Karpas-422 (cell line): ENCODE results near the gene LBHD1. TPM values are rescaled to one million over a fixed set of nuclear protein-coding genes. Genes with fewer than 3 reads are reported as not detected.

Experiments used
- DNase-seq: peaks from one replicate; pipeline ENCODE4 v3.0.0-alpha.2; 2015
- H2AFZ ChIP-seq: fragments of 200-600 bp; sonication (generic); 2 replicates; pipeline ENCODE4 v1.6.1; 2014; ENCODE audit warnings: antibody characterized with exemption, low read length, mixed read lengths
- H3K27ac ChIP-seq: fragments of 200-600 bp; sonication (generic); 2 replicates; pipeline ENCODE4 v1.5.1; 2014; ENCODE audit warnings: mild to moderate bottlenecking, low read length, moderate library complexity
- H3K27me3 ChIP-seq: fragments of 200-600 bp; sonication (generic); 2 replicates; pipeline ENCODE4 v1.6.1; 2014; ENCODE audit warnings: low read length, mixed read lengths
- H3K36me3 ChIP-seq: fragments of 200-600 bp; sonication (generic); 2 replicates; pipeline ENCODE4 v1.6.1; 2014; ENCODE audit warnings: low read length, mixed read lengths; ENCODE audit not compliant: insufficient read depth
- H3K4me1 ChIP-seq: fragments of 200-600 bp; sonication (generic); 2 replicates; pipeline ENCODE4 v1.6.1; 2014; ENCODE audit warnings: mild to moderate bottlenecking, low read length, mixed read lengths
- H3K4me2 ChIP-seq: fragments of 200-600 bp; sonication (generic); 2 replicates; pipeline ENCODE4 v1.6.1; 2014; ENCODE audit warnings: low read length, low read depth, mild to moderate bottlenecking; ENCODE audit not compliant: poor library complexity, severe bottlenecking
- H3K4me3 ChIP-seq: fragments of 200-600 bp; sonication (generic); 2 replicates; pipeline ENCODE4 v1.5.1; 2014; ENCODE audit warnings: mild to moderate bottlenecking, antibody characterized with exemption, low read length, mixed read lengths
- H3K79me2 ChIP-seq: fragments of 200-600 bp; sonication (generic); 2 replicates; pipeline ENCODE4 v1.6.1; 2014; ENCODE audit warnings: mild to moderate bottlenecking, low read length, mixed read lengths
- H3K9ac ChIP-seq: fragments of 200-600 bp; sonication (generic); 2 replicates; pipeline ENCODE4 v1.6.0; 2014; ENCODE audit warnings: low read length
- H3K9me2 ChIP-seq: fragments of 200-600 bp; sonication (generic), shearing (Covaris generic); replicated peaks from 2 replicates; pipeline ENCODE4 v1.6.0; 2014; ENCODE audit warnings: mild to moderate bottlenecking, low read length, moderate library complexity; ENCODE audit not compliant: insufficient read depth
- H3K9me3 ChIP-seq: fragments of 300-700, 200-600 bp; sonication (generic); 2 replicates; pipeline ENCODE4 v1.6.1; 2014; ENCODE audit warnings: low read length, mixed read lengths
- H4K20me1 ChIP-seq: fragments of 200-600 bp; sonication (generic); 2 replicates; pipeline ENCODE4 v1.6.1; 2014; ENCODE audit warnings: mild to moderate bottlenecking, antibody characterized with exemption, low read length, low read depth; ENCODE audit not compliant: insufficient read depth
- total RNA-seq: library from RNA; depleted of rRNA; stranded (reverse); fragments of >200 nt; shearing (Covaris generic); gene quantifications from 2 replicates; pipeline ENCODE4 v1.2.3, GENCODE V29; 2014; ENCODE audit warnings: low replicate concordance

Gene LBHD1
- total RNA-seq, 1 experiment from 2014 or later = 18.4 TPM

GRCh38 chr11:62712276-62712812 is 40.3 kb upstream of the LBHD1 start:
- Histone ChIP-seq H3K36me3 (peaks cover 55% of the 10 kb centered on the region), H3K9me3 (no peaks in the 10 kb centered on the region), H3K4me1 (peaks cover 22% of the 10 kb centered on the region), H3K4me2 (no peak overlapping the region), H3K9ac (no peak overlapping the region), H2AFZ (no peak overlapping the region), H3K4me3 (no peak overlapping the region), H3K27me3 (no peaks in the 10 kb centered on the region), H4K20me1 (no peaks in the 10 kb centered on the region), H3K27ac (no peak overlapping the region), H3K9me2 (no peaks in the 10 kb centered on the region), H3K79me2 (peaks cover 11% of the 10 kb centered on the region; the same call in 1 of the 2 replicates)
- DNase-seq = peak; percentile 41

DNA sequence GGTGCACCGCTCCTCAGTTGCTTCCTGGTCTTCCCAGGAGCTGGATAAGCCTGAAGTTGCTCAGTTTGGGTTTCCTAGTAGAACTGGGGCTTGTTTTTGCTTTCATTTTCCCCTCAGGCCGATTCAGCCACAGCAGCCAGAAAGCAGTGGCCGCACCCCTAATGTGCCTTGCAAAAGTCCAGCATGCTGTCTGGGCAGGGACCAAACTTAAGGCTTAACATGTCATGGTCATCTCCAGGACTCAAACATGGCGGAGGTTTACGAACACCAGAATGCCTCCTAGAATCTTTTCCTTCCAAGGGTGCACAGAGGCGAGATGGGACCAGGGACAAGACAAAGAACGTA is 37.9 kb upstream of the LBHD1 start:
- no peaks in the 10 kb centered on the region for H3K27me3 ChIP-seq
- peak; percentile 55 for DNase-seq
- no peaks in the 10 kb centered on the region for H3K9me3 ChIP-seq
- H2AFZ ChIP-seq = 0 out of 2 replicates have a peak overlapping the region, but pooled peaks have one; percentile 13
- H3K9ac ChIP-seq = no peak overlapping the region
- H3K36me3 ChIP-seq = peaks cover 36% of the 10 kb centered on the region
- H3K4me1 ChIP-seq = peaks cover 36% of the 10 kb centered on the region
- no peaks in the 10 kb centered on the region for H4K20me1 ChIP-seq
- H3K4me2 ChIP-seq = peak overlapping the region; percentile 40
- H3K79me2 ChIP-seq = peaks cover 10% of the 10 kb centered on the region
- peak overlapping the region; percentile 34; the same call in 1 of the 2 replicates for H3K4me3 ChIP-seq
- no peaks in the 10 kb centered on the region for H3K9me2 ChIP-seq
- no peak overlapping the region for H3K27ac ChIP-seq

GRCh38 chr11:62709247-62710000 is 37.4 kb upstream of the LBHD1 start:
- Histone ChIP-seq H3K79me2 (peaks cover 15% of the 10 kb centered on the region), H3K9me2 (no peaks in the 10 kb centered on the region), H3K4me2 (peak overlapping the region; percentile 86), H3K9me3 (no peaks in the 10 kb centered on the region), H4K20me1 (no peaks in the 10 kb centered on the region), H3K27me3 (no peaks in the 10 kb centered on the region), H3K4me3 (peak overlapping the region; percentile 72), H3K36me3 (peaks cover 38% of the 10 kb centered on the region), H2AFZ (0 out of 2 replicates have a peak overlapping the region, but pooled peaks have one; percentile 13), H3K27ac (peak overlapping the region; percentile 70), H3K9ac (peak overlapping the region; percentile 75), H3K4me1 (peaks cover 38% of the 10 kb centered on the region)
- DNase-seq = peak; percentile 98

DNA sequence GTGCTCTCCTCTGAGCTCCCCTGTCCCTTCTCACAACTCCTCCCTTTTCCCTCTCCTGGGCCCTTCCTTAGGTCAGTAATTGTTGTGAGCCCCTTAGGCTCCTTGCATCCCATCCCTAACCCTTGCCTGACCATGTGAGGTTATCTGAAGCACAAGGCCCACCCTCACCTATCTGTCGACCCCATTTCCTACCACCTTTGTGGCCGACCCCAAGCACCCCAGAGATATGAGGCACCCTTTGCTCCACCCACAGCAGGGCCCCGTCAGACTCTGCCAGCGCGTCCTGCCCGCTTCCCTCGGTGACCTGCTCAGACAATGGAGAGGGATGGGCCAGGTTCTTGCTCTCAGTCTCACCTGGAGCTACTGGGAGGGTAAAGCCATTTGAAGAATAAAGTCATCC is 36.7 kb upstream of the LBHD1 start:
- no peak for DNase-seq
- Histone ChIP-seq H3K79me2 (peaks cover 15% of the 10 kb centered on the region), H3K4me3 (peak overlapping the region; percentile 72), H3K27me3 (no peaks in the 10 kb centered on the region), H4K20me1 (no peaks in the 10 kb centered on the region), H3K9ac (peak overlapping the region; percentile 75), H3K4me2 (peak overlapping the region; percentile 86), H2AFZ (no peak overlapping the region), H3K9me2 (no peaks in the 10 kb centered on the region), H3K9me3 (no peaks in the 10 kb centered on the region), H3K27ac (peak overlapping the region; percentile 70), H3K4me1 (peaks cover 38% of the 10 kb centered on the region), H3K36me3 (peaks cover 34% of the 10 kb centered on the region)

GRCh38 chr11:62708392-62708791 is 36.3 kb upstream of the LBHD1 start:
- no peak overlapping the region for H2AFZ ChIP-seq
- peak overlapping the region; percentile 72 for H3K4me3 ChIP-seq
- H3K36me3 ChIP-seq = peaks cover 30% of the 10 kb centered on the region
- H4K20me1 ChIP-seq = no peaks in the 10 kb centered on the region
- peak; percentile 42 for DNase-seq
- H3K79me2 ChIP-seq = peaks cover 15% of the 10 kb centered on the region
- peaks cover 38% of the 10 kb centered on the region for H3K4me1 ChIP-seq
- H3K27me3 ChIP-seq = no peaks in the 10 kb centered on the region
- no peaks in the 10 kb centered on the region for H3K9me3 ChIP-seq
- H3K9ac ChIP-seq = peak overlapping the region; percentile 75
- peak overlapping the region; percentile 70; the same call in 1 of the 2 replicates for H3K27ac ChIP-seq
- H3K4me2 ChIP-seq = peak overlapping the region; percentile 86
- H3K9me2 ChIP-seq = no peaks in the 10 kb centered on the region

DNA sequence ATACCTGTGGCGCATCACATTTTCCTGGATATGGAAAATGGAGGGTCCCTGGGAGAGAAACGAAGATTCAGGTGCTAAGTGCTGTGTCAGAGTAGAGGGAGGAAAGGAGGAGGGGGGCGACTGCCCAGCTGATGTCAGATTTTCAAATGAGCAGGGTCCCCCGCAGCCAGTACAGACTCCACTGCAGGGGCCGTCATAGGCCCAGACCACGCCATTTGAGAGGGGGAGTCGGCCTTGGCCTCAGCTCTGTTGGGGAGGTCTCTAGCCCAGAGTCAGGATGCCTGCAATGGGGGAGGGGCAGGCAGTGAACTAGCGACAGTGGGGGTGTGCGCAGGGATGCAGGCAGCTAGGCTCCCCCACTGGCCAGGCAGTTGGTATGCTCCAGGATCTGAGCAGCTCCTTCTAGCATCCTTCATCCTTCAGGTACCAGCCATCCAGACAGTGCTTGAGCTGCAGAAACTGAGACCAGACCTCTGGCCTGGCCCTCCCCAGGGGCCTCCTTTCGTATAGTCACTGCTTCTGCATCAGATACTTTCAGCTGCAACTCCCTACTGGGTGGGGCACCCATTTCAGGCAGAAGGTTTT is 35.3 kb upstream of the LBHD1 start, which contains the start of the genes BSCL2 and GNG3:
Gene BSCL2, minus strand, starts transcription at position 148 of the 585 bp plus-strand sequence. CDS start 229 bp downstream, outside the sequence.
Gene GNG3, plus strand, starts transcription at position 400 of the 585 bp plus-strand sequence. CDS start 620 bp downstream, outside the sequence.
- peaks cover 20% of the 10 kb centered on the region for H3K36me3 ChIP-seq
- H2AFZ ChIP-seq = no peak within 1 kb of the TSS
- H3K4me2 ChIP-seq = peak within 1 kb of the TSS; percentile 94
- H3K4me3 ChIP-seq = peak within 1 kb of the TSS; percentile 88; the same call in 1 of the 2 replicates
- peaks cover 38% of the 10 kb centered on the region for H3K4me1 ChIP-seq
- H3K9me3 ChIP-seq = no peaks in the 10 kb centered on the region
- DNase-seq = peak; percentile 60
- H3K79me2 ChIP-seq = peaks cover 15% of the 10 kb centered on the region
- H3K9me2 ChIP-seq = no peaks in the 10 kb centered on the region
- peak within 1 kb of the TSS; percentile 70; the same call in 1 of the 2 replicates for H3K27ac ChIP-seq
- no peaks in the 10 kb centered on the region for H4K20me1 ChIP-seq
- peak within 1 kb of the TSS; percentile 75 for H3K9ac ChIP-seq
- H3K27me3 ChIP-seq = no peaks in the 10 kb centered on the region

GRCh38 chr11:62706850-62707247 is 34.8 kb upstream of the LBHD1 start:
- H3K4me2 ChIP-seq = peak overlapping the region; percentile 94
- no peak overlapping the region for H3K9ac ChIP-seq
- DNase-seq = peak; percentile 41
- no peak overlapping the region for H2AFZ ChIP-seq
- no peaks in the 10 kb centered on the region for H3K9me2 ChIP-seq
- no peaks in the 10 kb centered on the region for H4K20me1 ChIP-seq
- H3K79me2 ChIP-seq = peaks cover 15% of the 10 kb centered on the region
- peak overlapping the region; percentile 88; the same call in 1 of the 2 replicates for H3K4me3 ChIP-seq
- peaks cover 18% of the 10 kb centered on the region; the same call in 1 of the 2 replicates for H3K36me3 ChIP-seq
- H3K27ac ChIP-seq = no peak overlapping the region
- peaks cover 38% of the 10 kb centered on the region for H3K4me1 ChIP-seq
- no peaks in the 10 kb centered on the region for H3K9me3 ChIP-seq
- no peaks in the 10 kb centered on the region for H3K27me3 ChIP-seq
